ENCODE results near the gene CCDC144A.
"Not testable (repeated sequence)": the region's sequence is repeated elsewhere in the genome, so short reads cannot be mapped to it uniquely, and the experiment has no call there.

The CCDC144A gene

DNA sequence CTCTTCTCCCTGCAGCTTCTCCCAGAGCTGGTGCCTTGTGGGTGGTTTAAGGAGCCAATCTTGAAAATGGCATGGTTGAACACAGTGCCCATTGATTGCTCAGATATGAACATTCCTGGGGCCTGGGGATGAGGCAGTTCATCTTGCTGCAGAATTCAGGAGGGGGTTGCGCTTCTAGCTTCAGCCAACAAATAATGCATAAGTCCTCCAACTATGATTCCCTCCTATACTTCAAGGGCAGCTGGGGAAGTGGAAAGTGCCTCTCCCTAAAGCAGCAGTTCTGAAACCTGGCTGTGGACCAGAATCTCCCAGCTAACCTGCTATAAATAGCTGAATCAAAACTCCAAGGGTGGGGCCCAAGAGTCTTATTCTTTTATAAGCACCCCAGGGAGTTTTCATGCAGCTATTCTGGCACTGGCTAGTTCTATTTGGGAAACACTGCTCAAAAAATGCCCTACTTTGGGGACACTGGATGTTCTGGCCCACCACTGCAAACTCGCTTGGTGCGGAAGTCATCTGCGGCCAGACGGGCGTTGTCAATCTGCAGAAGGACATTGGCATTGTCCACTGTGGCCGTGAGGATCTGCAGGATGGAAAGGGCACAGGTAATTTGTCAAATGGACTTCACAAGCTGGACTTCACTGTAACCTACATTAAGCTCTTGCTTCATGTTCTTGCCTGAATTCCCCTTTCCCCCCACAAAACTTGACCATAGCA lies 130.3 kb downstream of the CCDC144A start:
- DNase-seq (ENCODE audit: low read depth, low spot score) = no peak

- no peak for DNase-seq (ENCODE audit: low read depth, low spot score)
These were observed 131.0 kb downstream of the CCDC144A start for GRCh38 chr17:16820979-16821543.

DNA sequence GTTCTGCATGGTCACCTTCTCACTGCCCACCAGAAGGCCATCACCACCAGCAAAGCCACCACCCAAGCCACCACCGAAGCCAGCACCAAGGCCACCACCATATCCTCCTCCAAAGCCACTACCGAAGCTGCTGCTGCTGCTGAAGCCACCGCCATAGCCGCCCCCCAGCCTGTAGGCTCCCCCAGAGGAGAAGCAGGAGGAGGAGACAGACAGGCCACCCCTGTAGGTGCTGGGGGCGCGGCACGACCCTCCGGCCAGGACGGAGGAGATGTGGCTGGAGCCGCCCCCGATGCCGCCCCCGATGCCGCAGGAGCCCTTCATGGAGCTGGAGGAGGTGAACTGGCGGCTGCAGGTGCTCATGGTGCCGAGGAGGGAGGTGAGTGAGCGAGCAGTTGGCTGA lies 132.1 kb downstream of the CCDC144A start:
- not testable (repeated sequence) for DNase-seq (ENCODE audit: low read depth, low spot score)

GRCh38 chr17:16823768-16824406 lies 133.8 kb downstream of the CCDC144A start:
- DNase-seq (ENCODE audit: low read depth, low spot score) = not testable (repeated sequence)

Measured in activated CD4-positive, CD25-positive, alpha-beta regulatory T cell treated with anti-CD3 and anti-CD28 coated beads, Interleukin-2, amount 50 U/mL, for 16 hours (primary cell).